WERI-Rb-1 (cell line): ENCODE data around the gene NR1H3.

Experiments
- DNase-seq: peaks from one replicate; pipeline ENCODE4 v3.0.0-alpha.2; 2020
- H3K27ac ChIP-seq: fragments of 250-450 bp; sonication (Bioruptor Pico); 2 replicates; pipeline ENCODE4 v1.5.1; 2020; ENCODE audit warnings: mild to moderate bottlenecking, moderate library complexity
- H3K27me3 ChIP-seq: fragments of 250-450 bp; sonication (Bioruptor Pico); 2 replicates; pipeline ENCODE4 v1.5.1; 2021; ENCODE audit warnings: mild to moderate bottlenecking, low read depth, moderate library complexity; ENCODE audit not compliant: insufficient read depth, severe bottlenecking
- H3K36me3 ChIP-seq: fragments of 250-450 bp; sonication (Bioruptor Pico); 2 replicates; pipeline ENCODE4 v1.5.1; 2020; ENCODE audit warnings: mild to moderate bottlenecking, moderate library complexity
- H3K4me3 ChIP-seq: 2 replicates; pipeline ENCODE4 v1.5.1; 2011; ENCODE audit warnings: low read depth, mild to moderate bottlenecking, control low read depth, low read length
- H3K9me3 ChIP-seq: fragments of 250-450 bp; sonication (Bioruptor Pico); 2 replicates; pipeline ENCODE4 v1.5.1; 2021; ENCODE audit warnings: mild to moderate bottlenecking, moderate library complexity; ENCODE audit not compliant: severe bottlenecking
- TF ChIP-seq, protein P1 (sequence below): IDR thresholded peaks from 2 replicates; pipeline ENCODE4 v1.5.1; 2011; ENCODE audit warnings: low read depth, mild to moderate bottlenecking, control low read depth, inconsistent platforms, low read length

Gene NR1H3

DNA sequence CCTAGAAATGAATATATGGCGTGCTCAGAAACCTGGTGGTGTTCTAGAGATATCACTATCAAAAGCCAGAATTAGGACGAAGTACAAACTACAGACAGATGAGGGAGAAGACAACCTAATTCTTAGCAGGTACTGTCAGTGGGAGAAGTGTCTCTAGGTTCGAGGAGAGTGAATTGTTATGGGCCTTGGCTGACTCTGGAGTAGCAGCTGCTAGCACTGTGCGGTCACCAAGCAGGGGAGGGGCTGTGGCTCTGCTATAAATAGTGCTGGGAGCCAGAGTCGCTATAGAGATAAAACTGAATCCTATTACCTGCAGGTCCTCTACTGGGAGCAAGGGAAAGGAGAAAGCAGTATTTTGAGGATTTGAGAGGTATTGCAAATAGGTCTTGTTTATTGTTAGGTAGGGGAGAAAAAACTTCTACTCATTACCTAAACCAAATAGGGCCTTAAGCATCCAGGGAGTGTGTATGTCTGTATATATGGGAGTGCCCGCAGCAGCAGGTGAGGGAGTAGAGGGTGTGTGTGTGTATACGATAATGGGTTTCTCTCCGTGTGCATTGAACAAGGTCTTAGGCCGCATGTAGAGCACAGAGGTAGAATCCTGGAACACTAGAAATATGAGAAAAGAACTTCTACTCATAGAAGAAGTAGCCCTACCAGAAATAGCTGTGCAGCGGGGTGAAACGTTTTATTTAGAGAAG, 14.3 kb downstream of the NR1H3 start:
- no peaks in the 10 kb centered on the region for H3K9me3 ChIP-seq
- TF ChIP-seq, protein P1, sequence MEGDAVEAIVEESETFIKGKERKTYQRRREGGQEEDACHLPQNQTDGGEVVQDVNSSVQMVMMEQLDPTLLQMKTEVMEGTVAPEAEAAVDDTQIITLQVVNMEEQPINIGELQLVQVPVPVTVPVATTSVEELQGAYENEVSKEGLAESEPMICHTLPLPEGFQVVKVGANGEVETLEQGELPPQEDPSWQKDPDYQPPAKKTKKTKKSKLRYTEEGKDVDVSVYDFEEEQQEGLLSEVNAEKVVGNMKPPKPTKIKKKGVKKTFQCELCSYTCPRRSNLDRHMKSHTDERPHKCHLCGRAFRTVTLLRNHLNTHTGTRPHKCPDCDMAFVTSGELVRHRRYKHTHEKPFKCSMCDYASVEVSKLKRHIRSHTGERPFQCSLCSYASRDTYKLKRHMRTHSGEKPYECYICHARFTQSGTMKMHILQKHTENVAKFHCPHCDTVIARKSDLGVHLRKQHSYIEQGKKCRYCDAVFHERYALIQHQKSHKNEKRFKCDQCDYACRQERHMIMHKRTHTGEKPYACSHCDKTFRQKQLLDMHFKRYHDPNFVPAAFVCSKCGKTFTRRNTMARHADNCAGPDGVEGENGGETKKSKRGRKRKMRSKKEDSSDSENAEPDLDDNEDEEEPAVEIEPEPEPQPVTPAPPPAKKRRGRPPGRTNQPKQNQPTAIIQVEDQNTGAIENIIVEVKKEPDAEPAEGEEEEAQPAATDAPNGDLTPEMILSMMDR: no peak
- peaks cover 34% of the 10 kb centered on the region for H3K36me3 ChIP-seq
- H3K4me3 ChIP-seq: peak overlapping the region; percentile 75
- peak overlapping the region; percentile 58 for H3K27ac ChIP-seq
- DNase-seq: peak; percentile 86
- no peaks in the 10 kb centered on the region for H3K27me3 ChIP-seq

DNA sequence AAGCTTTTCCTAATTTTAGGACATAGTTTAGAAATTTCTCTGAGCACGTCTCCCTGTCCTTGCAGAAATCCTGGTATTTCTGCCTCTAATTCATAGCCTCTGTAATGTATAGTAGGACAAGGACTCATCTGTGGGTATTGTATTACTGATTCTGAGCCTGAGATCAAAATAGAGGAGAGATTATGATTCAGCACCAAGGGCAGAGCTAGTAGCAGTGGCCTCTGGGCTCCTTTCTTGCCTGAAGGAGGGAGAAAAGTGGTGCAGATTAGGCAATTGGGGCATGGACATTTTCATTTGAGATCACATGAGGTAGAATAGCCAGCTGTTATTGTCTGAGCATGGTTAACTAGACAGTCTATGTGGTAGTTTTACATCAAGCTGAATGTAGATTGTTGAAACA, 14.9 kb downstream of the NR1H3 start:
- Histone ChIP-seq H3K27me3 (no peaks in the 10 kb centered on the region), H3K36me3 (peaks cover 40% of the 10 kb centered on the region), H3K27ac (peak overlapping the region; percentile 58), H3K9me3 (no peaks in the 10 kb centered on the region), H3K4me3 (peak overlapping the region; percentile 34; the same call in 1 of the 2 replicates)
- TF ChIP-seq, protein P1: no peak
- DNase-seq: no peak

DNA sequence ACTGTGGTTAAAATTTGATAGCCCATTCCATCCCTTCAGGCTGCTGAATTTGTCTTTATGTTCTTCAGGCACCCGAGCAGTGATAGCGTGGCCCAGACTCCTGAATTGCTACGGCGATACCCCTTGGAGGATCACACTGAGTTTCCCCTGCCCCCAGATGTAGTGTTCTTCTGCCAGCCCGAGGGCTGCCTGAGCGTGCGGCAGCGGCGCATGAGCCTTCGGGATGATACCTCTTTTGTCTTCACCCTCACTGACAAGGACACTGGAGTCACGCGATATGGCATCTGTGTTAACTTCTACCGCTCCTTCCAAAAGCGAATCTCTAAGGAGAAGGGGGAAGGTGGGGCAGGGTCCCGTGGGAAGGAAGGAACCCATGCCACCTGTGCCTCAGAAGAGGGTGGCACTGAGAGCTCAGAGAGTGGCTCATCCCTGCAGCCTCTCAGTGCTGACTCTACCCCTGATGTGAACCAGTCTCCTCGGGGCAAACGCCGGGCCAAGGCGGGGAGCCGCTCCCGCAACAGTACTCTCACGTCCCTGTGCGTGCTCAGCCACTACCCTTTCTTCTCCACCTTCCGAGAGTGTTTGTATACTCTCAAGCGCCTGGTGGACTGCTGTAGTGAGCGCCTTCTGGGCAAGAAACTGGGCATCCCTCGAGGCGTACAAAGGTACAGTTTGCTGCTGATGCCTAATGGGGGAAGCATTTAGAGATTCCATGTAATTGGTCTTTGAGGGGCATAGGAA, 16.9 kb downstream of the NR1H3 start:
- DNase-seq: no peak
- TF ChIP-seq, protein P1: no peak
- no peak overlapping the region for H3K27ac ChIP-seq
- H3K36me3 ChIP-seq: peaks cover 59% of the 10 kb centered on the region
- H3K9me3 ChIP-seq: no peaks in the 10 kb centered on the region
- no peak overlapping the region for H3K4me3 ChIP-seq
- H3K27me3 ChIP-seq: no peaks in the 10 kb centered on the region

DNA sequence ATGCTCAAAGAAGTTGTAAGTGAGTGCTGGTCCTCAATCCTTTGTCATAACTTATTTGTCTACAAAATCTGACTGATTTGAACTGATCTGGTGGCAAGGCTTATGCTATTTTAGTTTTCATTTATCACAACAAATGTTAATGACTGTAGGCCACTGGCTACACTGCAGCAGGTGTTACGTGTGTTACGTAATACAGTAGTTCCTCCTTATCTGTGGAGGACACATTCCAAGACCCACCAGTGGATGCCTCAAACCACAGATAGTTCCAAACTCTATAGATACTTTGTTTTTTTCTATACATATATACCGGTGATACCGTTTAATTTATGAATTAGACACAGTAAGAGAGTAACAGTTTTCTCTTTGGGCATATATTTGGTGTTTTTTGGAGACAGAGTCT, 19.1 kb downstream of the NR1H3 start:
- H3K4me3 ChIP-seq: no peak overlapping the region
- H3K27ac ChIP-seq: no peak overlapping the region
- H3K27me3 ChIP-seq: no peaks in the 10 kb centered on the region
- H3K9me3 ChIP-seq: no peaks in the 10 kb centered on the region
- H3K36me3 ChIP-seq: peaks cover 80% of the 10 kb centered on the region
- TF ChIP-seq, protein P1: no peak
- DNase-seq: no peak

DNA sequence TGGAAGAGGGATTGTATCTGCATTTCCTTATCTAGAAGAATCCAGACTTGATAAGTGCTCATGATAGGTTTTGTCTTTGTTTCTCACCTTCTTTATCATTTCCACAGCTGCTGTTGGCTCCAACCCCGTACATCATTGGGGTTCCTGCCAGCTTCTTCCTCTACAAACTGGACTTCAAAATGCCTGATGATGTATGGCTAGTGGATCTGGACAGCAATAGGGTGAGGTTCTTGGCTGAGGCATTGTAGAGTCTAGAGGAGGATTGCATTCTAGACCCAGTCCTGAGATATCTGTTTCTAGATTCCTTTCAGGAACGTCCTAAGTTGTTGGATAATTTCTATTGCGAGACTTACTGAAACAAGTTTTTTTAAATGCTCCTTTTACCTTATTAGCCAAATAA, 20.3 kb downstream of the NR1H3 start:
- Histone ChIP-seq H3K36me3 (peaks cover 91% of the 10 kb centered on the region), H3K4me3 (no peak overlapping the region), H3K27me3 (no peaks in the 10 kb centered on the region), H3K27ac (no peak overlapping the region), H3K9me3 (no peaks in the 10 kb centered on the region)
- no peak for DNase-seq
- TF ChIP-seq, protein P1: no peak
